Activated T-helper 1 cell treated with anti-CD3 and anti-CD28 coated beads, Interleukin-12 subunit alpha, Interleukin-12 subunit beta, Interleukin-2, Interleukin-4 antibody, amounts not matched to agents 30 ng/mL and 10 ng/mL and 1 ng/mL, durations not matched to agents 14 hours and 24 hours and 36 hours (primary cell): Measurements from ENCODE around the gene MRPL38. TPM values are rescaled to one million over a fixed set of nuclear protein-coding genes. Genes with fewer than 3 reads are reported as not detected.
"Not testable (repeated sequence)": the region's sequence is repeated elsewhere in the genome, so short reads cannot be mapped to it uniquely, and the experiment has no call there.

Experiments
- DNase-seq: peaks from one replicate; pipeline ENCODE4 v3.0.0; 2021; ENCODE audit warnings: low spot score
- H3K27ac Mint-ChIP-seq: one replicate; pipeline ENCODE4 v1.8.0; 2021; ENCODE audit warnings: mild to moderate bottlenecking, mixed read lengths
- H3K27me3 Mint-ChIP-seq: one replicate; pipeline ENCODE4 v1.8.0; 2022; ENCODE audit warnings: mild to moderate bottlenecking, moderate library complexity, mixed read lengths; ENCODE audit not compliant: insufficient read depth
- H3K36me3 Mint-ChIP-seq: one replicate; pipeline ENCODE4 v1.8.0; 2021; ENCODE audit warnings: low read depth, mixed read lengths
- H3K4me1 Mint-ChIP-seq: one replicate; pipeline ENCODE4 v1.8.0; 2021; ENCODE audit warnings: low read depth, mixed read lengths
- H3K4me3 Mint-ChIP-seq: one replicate; pipeline ENCODE4 v1.8.0; 2021; ENCODE audit warnings: mild to moderate bottlenecking, moderate library complexity, mixed read lengths
- H3K9me3 Mint-ChIP-seq: one replicate; pipeline ENCODE4 v1.8.0; 2021; ENCODE audit warnings: mixed read lengths
- intact Hi-C: fragments of 100-400 bp; cut with micrococcal nuclease; formaldehyde crosslinking; loops from one replicate; pipeline ENCODE4 v1.15.1; 2024
- total RNA-seq: library from RNA; stranded (reverse); gene quantifications from 2 replicates; pipeline ENCODE4 v1.2.3, GENCODE V29; 2022

MRPL38 gene
- total RNA-seq, 1 donor from 2014 or later = 160 TPM

GRCh38 chr17:75891022-75891604, 13.6 kb downstream of the MRPL38 start:
- intact Hi-C loops = no loop called here
- Mint-ChIP-seq H3K4me3 (no peak overlapping the region), H3K27me3 (no peaks in the 10 kb centered on the region), H3K36me3 (peaks cover 22% of the 10 kb centered on the region), H3K4me1 (peaks cover 28% of the 10 kb centered on the region), H3K27ac (no peak overlapping the region), H3K9me3 (no peaks in the 10 kb centered on the region)
- no peak for DNase-seq

- no peak for DNase-seq
- Mint-ChIP-seq H3K4me1 (peaks cover 17% of the 10 kb centered on the region), H3K36me3 (peaks cover 13% of the 10 kb centered on the region), H3K4me3 (no peak overlapping the region), H3K27me3 (no peaks in the 10 kb centered on the region), H3K9me3 (no peaks in the 10 kb centered on the region), H3K27ac (no peak overlapping the region)
- intact Hi-C loops = no loop called here
These were observed 15.2 kb downstream of the MRPL38 start for GRCh38 chr17:75889454-75889853.

- Mint-ChIP-seq H3K27me3 (no peaks in the 10 kb centered on the region), H3K4me1 (peaks cover 9% of the 10 kb centered on the region), H3K9me3 (no peaks in the 10 kb centered on the region), H3K36me3 (peaks cover 10% of the 10 kb centered on the region), H3K4me3 (no peak overlapping the region), H3K27ac (no peak overlapping the region)
- intact Hi-C loops = no loop called here
- DNase-seq = no peak
These were observed 16.2 kb downstream of the MRPL38 start for GRCh38 chr17:75888484-75888883.

DNA sequence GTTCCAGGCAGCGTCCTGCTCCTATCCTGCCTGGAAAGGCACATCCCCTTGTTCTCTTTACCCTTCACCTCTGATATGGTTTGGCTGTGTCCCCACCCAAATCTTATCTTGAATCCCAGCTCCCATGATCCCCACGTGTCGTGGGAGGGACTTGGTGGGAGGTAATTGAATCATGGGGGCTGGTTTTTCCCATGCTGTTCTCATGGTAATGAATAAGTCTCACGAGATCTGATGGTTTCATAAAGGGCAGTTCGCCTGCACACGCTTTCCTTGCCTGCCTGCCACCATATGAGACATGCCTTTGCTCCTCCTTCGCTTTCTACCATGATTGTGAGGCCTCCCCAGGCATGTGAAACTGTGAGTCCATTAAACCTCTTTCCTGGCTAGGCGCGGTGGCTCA, 18.8 kb downstream of the MRPL38 start:
- intact Hi-C loops = not testable (repeated sequence)

GRCh38 chr17:75885431-75885830, 19.3 kb downstream of the MRPL38 start:
- H3K27ac Mint-ChIP-seq = no peak overlapping the region
- H3K4me1 Mint-ChIP-seq = peaks cover 8% of the 10 kb centered on the region
- peaks cover 6% of the 10 kb centered on the region for H3K27me3 Mint-ChIP-seq
- DNase-seq = no peak
- H3K4me3 Mint-ChIP-seq = no peak overlapping the region
- intact Hi-C loops = no loop called here
- H3K9me3 Mint-ChIP-seq = no peaks in the 10 kb centered on the region
- H3K36me3 Mint-ChIP-seq = peaks cover 7% of the 10 kb centered on the region

More for the DNA sequence above, 18.8 kb downstream of the MRPL38 start:
- H3K27me3 Mint-ChIP-seq, H3K4me3 Mint-ChIP-seq, H3K27ac Mint-ChIP-seq, H3K9me3 Mint-ChIP-seq, H3K4me1 Mint-ChIP-seq, DNase-seq: not testable (repeated sequence)
- peaks cover 10% of the 10 kb centered on the region for H3K36me3 Mint-ChIP-seq

DNA sequence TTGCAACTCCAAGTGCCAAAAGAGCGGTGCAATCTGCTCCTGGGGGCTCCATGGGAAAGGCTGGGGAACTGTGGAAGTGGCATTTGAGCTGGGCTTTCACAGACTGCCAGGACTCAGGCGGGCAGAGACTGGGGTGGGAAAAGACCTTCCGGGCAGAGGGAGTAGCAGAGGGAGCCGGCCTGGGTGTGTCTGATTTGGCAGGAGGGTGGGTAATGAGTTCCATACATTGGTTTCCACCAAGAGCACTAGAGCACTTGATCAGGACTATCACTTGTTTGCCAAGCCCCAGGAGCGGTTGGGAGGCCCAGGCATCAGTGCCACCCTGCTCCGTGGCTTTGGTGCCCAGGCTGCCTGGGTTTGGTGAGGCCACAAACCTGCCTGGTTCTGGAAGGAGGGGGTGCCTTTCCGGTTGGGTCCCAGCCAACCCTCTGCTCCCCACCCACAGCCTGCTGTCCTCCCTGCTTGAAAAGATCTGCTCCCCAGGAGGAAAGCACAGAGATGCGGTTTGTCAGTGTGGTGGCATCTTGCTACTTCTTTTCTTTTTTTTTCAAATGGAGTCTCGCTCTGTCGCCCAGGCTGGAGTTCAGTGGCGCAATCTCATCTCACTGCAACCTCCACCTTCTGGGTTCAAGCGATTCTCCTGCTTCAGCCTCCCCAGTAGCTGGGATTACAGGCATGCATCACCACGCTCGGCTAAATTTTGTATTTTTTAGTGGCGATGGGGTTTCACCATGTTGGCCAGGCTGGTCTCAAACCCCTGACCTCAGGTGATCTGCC, 22.8 kb downstream of the MRPL38 start:
- no peak overlapping the region for H3K4me3 Mint-ChIP-seq
- peaks cover 9% of the 10 kb centered on the region for H3K4me1 Mint-ChIP-seq
- H3K36me3 Mint-ChIP-seq = peaks cover 2% of the 10 kb centered on the region
- no peak for DNase-seq
- H3K27me3 Mint-ChIP-seq = peaks cover 16% of the 10 kb centered on the region
- intact Hi-C loops = no loop called here
- H3K27ac Mint-ChIP-seq = no peak overlapping the region
- no peaks in the 10 kb centered on the region for H3K9me3 Mint-ChIP-seq

- Mint-ChIP-seq H3K4me1 (peaks cover 19% of the 10 kb centered on the region), H3K4me3 (peak overlapping the region; percentile 19), H3K36me3 (peaks cover 2% of the 10 kb centered on the region), H3K27me3 (peaks cover 16% of the 10 kb centered on the region), H3K27ac (peak overlapping the region; percentile 29), H3K9me3 (no peaks in the 10 kb centered on the region)
- DNase-seq = no peak
- intact Hi-C loops = no loop called here
These were observed 24.4 kb downstream of the MRPL38 start for GRCh38 chr17:75880266-75880665.

GRCh38 chr17:75878174-75878998, 26.3 kb downstream of the MRPL38 start, which contains the start of gene TRIM47:
TRIM47 (minus strand) TSS chr17:75878581; CDS start chr17:75878548, 33 bp downstream.
- Mint-ChIP-seq H3K27ac (peak within 1 kb of the TSS; percentile 95), H3K27me3 (peaks cover 16% of the 10 kb centered on the region), H3K4me1 (peaks cover 27% of the 10 kb centered on the region), H3K36me3 (peaks cover 2% of the 10 kb centered on the region), H3K4me3 (peak within 1 kb of the TSS; percentile 93), H3K9me3 (no peaks in the 10 kb centered on the region)
- no peak for DNase-seq
- intact Hi-C loops = no loop called here

GRCh38 chr17:75877752-75878173, 26.9 kb downstream of the MRPL38 start:
- Mint-ChIP-seq H3K9me3 (no peaks in the 10 kb centered on the region), H3K27ac (peak overlapping the region; percentile 95), H3K27me3 (peaks cover 16% of the 10 kb centered on the region), H3K4me3 (peak overlapping the region; percentile 93), H3K36me3 (peaks cover 2% of the 10 kb centered on the region), H3K4me1 (peaks cover 32% of the 10 kb centered on the region)
- DNase-seq = peak; percentile 71
- intact Hi-C loops = loop anchor here (1.0 to 2.0 kb wide), 3 partner anchors 18 to 27 kb away; partner anchors contain the start of genes MRPL38 and WBP2

DNA sequence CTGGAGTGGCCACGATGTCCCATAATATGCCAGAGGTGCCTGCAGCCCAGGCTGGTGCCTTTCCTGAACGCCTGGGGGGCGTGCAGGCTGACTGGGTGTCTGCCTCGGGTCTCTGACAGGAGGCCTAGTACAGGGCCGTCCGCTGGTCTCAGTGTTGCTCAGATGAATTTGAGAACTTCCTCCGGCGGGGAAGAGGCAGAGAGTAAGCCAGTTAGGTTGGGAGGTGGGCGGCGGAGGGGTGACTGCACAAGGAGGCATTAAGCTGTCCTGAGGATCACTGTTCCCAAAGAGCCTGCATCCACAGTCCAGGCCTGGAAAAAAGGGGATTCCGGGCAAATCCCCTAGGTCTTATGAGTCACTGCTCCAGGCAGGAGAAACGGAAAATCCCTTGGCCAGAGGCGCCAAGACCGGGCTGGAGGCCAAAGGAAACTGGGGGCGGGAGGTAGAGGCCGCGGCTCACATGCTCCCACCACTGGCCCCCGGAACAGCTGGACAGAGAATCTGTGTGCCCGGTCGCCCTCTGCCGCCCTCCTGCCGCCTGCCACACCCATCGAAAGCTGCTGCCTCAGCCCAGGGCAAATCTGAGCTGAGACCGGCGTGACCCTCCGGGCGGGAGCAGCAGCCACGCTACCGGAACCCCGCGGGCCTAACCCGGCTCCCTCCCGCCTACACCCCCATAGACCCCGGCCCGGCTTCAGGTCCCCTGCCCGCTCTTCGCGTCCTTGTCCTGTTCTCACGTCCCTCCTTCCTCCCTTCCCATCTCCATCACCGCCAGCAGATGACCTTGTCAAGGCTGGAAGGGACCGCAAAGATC, 27.5 kb downstream of the MRPL38 start:
- intact Hi-C loops = loop anchor here (1.0 to 2.0 kb wide), 3 partner anchors 18 to 28 kb away; partner anchors contain the start of genes MRPL38 and WBP2
- no peak for DNase-seq
- peak overlapping the region; percentile 93 for H3K4me3 Mint-ChIP-seq
- H3K36me3 Mint-ChIP-seq = peaks cover 2% of the 10 kb centered on the region
- peak overlapping the region; percentile 95 for H3K27ac Mint-ChIP-seq
- H3K27me3 Mint-ChIP-seq = peaks cover 16% of the 10 kb centered on the region
- no peaks in the 10 kb centered on the region for H3K9me3 Mint-ChIP-seq
- H3K4me1 Mint-ChIP-seq = peaks cover 38% of the 10 kb centered on the region

GRCh38 chr17:75876190-75876937, 28.3 kb downstream of the MRPL38 start:
- Mint-ChIP-seq H3K4me1 (peaks cover 38% of the 10 kb centered on the region), H3K27me3 (peaks cover 12% of the 10 kb centered on the region), H3K4me3 (peak overlapping the region; percentile 93), H3K27ac (peak overlapping the region; percentile 95), H3K9me3 (no peaks in the 10 kb centered on the region), H3K36me3 (peaks cover 2% of the 10 kb centered on the region)
- peak; percentile 61 for DNase-seq
- intact Hi-C loops = loop anchor here (2.0 kb wide), 2 partner anchors 22 to 28 kb away; partner anchors contain the start of genes MRPL38 and WBP2
